ENCODE data around the gene PHF13.
"Not testable (repeated sequence)": the region's sequence is repeated elsewhere in the genome, so short reads cannot be mapped to it uniquely, and the experiment has no call there.

The PHF13 gene

DNA sequence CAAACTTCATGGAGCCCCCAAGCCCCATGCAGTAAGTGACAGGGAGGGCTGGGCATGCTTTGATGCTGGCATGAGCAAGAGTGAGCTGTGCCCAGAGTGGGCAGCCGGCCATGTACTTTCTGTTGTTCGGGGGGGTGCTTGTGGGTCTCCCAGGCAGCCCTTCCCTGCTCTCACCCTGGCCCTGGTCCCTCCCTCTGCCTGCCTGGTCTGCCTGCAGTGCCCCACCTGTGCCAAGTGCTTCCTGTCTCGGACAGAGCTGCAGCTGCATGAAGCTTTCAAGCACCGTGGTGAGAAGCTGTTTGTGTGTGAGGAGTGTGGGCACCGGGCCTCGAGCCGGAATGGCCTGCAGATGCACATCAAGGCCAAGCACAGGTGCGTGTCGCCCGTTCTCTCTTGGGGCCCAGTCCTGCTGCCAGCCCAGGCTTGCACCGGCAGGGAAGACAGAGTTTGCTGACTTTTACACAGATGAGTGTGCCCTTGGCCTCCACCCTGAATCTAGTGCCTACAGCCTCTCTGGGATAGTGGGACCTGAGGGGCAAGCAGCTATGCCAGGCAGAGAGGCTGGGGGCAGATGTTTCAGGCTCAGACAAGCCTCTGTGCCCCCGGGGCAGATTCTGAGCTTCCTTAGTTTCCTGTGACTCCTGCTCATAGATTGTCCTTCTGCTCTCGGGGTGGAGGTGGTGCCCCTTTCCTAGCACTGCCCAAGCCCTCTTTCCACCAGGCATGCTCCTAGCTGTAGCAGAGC lies 26.1 kb upstream of the PHF13 start:
- DNase-seq: no peak

DNA sequence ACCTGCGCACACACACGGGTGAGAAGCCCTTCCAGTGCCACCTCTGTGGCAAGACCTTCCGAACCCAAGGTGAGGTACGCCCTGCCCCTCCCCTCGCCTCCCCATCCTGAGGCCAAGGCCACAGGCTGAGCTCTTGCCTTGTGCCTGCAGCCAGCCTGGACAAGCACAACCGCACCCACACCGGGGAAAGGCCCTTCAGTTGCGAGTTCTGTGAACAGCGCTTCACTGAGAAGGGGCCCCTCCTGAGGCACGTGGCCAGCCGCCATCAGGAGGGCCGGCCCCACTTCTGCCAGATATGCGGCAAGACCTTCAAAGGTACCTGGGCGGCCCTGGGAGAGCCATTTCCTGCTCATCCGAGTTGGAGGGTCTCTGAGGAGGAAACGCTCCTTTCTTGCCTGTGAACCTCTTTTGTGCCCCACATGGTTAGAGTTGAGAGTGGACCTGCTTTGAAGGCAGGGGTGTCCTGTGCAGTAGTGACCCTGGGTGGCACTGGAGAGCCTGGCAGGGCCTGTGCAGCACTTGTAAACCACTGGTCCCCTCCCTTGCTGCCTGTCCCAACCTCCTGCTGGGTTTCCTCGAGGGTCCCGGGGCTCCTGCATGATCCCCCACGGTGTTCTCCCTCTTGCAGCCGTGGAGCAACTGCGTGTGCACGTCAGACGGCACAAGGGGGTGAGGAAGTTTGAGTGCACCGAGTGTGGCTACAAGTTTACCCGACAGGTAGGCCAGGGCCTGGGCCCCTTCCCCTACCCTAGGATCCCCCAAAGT lies 25.2 kb upstream of the PHF13 start:
- no peak for DNase-seq

DNA sequence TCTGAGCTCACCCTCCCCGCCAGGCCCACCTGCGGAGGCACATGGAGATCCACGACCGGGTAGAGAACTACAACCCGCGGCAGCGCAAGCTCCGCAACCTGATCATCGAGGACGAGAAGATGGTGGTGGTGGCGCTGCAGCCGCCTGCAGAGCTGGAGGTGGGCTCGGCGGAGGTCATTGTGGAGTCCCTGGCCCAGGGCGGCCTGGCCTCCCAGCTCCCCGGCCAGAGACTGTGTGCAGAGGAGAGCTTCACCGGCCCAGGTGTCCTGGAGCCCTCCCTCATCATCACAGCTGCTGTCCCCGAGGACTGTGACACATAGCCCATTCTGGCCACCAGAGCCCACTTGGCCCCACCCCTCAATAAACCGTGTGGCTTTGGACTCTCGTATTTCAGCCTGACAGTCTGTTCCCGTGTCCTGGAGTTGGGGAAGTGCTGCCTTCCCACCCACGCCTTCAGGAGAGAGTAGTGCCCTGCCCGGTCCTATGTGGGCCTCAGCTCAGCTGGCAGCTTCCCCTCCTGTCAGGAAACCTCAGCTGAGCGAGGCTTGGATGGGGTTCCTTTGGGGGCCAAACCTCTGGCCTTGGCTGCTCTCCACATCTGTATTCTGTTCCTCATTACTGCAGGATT lies 24.5 kb upstream of the PHF13 start:
- DNase-seq: no peak

DNA sequence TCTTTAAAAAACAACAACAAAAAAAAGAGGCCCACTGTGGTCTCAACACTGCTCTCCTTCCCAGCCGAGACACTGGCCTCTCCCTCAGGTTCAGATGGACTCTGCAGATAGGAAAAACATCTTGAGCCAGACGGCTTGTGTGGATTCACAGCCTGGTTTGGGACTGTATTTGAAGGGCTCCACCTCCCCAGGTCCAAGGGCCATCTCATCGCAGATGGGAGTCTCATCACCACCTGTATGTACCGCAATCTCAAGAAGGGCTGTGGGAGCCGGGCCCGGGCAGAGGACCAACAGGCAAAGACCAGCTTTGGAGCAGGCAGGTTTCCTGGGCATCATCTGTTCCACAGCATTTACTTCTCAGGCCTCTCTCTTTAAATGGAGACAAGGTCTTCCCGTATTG lies 23.5 kb upstream of the PHF13 start:
- DNase-seq: no peak

DNA sequence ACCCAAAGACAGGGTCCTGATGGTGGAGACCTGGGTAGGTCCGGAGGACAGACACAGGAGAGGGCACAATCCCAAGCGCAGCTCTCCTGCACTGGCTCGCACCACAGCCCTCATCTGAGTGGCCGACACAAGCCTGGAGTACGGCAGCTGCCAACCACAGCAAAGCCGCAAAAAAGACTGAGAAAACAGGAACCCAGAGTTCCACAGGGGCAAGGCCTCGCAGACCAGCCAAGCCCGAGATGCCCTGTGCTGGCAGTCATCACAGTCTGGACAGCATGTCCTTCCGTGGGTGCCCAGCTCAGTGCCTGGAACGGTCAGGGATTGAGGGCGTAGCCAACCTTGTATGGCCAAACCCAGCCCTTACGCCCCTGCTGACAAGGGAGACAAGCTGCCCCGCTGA lies 22.3 kb upstream of the PHF13 start:
- DNase-seq: no peak

DNA sequence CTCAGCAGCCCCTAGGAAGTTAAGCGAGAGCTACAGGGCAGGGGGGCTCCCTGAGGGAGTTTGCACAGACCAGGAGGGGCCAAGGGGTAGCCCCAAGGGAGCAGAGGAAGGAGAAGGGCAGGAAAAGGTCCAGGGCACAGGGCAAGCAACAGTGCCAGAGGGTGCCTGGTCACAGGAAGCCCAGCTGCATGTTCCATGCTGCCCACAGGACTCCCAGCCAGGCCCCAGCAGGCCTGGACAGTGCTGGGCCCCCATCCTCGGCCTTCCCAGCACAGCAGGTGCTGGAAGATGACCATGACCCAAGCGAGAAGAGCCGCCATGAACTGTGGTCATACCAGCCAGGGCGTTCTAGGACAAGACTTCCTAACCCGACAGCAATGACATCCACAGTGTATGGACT lies 21.9 kb upstream of the PHF13 start:
- no peak for DNase-seq

DNA sequence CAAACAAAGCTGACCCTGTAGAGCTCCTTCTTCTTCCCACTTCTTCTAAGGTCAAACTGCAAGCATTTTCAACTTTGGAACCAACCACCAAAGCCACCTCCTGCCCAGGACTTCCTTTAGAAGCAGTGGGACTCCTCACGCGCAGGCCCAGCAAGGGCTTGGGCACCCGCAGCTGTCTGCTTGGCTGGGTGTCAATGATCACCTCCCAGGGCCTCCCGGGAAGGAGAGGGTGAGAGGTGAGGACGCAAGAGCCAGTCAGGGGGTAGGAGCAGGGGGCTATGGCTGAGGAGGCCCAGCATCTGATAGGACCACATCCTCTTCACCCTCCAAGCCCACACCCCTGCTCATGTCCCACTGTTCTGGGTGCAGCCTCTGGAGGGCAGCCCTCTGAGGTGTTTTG lies 21.1 kb upstream of the PHF13 start:
- DNase-seq: no peak

DNA sequence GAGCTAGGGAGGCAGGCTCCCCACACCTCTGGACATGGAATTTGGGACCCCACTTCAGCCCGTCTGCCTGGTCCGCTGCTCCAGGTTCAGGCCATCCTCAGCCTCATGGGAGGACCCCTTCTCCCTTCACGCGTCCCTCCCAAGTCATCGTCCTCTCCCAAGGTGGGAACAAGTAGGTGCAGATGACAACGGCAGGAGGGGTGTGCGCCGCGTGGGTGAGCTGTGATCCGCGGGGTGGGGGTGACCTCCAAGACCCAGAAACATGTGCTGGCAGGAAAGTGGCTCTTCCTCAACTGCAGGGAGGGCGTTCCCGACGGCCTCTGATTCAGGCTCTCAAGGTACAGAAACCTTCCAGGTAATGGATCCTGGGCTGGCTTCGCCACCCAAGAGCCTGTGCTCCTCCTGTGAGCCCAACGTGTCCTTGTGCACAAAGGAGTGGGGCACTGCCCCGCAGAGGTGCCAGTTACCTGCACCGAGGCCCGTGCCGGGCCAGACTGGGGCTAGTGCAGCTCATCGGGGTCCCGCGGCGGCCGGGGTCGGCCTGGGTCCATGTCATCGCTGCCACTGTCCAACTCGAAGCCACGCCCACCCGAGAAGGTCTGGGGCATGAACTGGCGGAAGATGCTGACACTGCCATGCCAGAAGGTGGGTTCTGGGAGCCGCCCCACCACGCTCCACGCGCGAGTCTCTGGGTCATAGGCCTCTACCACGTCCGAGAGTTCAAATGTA lies 20.5 kb upstream of the PHF13 start:
- DNase-seq: no peak

DNA sequence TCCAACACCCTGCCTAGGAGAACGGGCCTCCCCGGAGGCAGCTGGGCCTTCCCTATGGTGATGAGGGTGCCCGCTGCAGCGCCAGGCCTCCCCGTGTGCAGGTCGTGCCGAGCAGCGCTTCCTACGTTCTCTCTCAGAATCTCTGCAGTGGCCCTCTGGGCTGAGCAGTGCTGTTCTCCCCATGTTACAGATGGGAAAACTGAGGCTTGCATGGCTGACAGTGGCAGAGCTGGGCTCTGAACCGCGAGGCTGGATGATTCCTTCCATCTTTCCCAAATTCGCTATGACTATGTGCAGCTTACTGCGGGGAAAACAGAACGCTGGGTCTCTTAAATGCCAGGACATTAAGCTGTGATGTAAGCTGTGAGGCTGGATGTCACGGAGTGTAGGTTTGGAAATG lies 19.7 kb upstream of the PHF13 start:
- DNase-seq: no peak

DNA sequence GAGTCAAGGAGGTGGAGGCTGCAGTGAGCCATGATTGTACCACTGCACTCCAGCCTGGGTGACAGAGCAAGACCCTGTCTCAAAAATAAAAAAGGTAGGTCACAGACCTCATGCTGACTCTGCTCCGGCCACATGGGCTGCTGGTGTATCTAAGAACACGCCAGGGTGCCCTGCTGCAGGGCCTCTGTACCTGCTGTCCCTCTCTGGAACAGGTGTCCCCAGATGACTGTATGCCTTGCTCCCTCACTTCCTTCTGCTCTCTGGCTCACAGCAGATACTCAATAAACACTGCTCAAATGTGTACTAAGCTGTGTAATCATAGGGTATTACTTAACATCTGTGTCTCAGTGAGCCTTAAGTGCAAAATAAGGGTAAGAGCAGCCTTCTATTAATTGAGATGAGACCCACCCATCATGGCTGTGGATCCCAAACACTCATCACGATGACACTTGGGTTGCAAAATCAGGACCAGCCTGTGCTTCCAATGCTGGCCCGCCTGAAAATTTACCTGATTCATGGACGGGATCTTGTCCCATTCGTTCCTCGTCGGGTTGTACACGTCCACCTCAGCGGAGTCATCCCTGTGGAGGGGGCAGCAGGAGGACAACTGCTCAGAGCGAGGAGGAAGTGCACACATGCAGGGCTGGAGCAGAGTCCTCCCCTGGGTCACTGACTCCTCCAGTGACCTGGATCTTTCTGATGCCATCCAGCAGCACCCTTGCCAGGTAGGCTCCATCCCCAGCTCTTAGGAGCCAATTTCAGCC lies 18.4 kb upstream of the PHF13 start:
- DNase-seq: no peak

DNA sequence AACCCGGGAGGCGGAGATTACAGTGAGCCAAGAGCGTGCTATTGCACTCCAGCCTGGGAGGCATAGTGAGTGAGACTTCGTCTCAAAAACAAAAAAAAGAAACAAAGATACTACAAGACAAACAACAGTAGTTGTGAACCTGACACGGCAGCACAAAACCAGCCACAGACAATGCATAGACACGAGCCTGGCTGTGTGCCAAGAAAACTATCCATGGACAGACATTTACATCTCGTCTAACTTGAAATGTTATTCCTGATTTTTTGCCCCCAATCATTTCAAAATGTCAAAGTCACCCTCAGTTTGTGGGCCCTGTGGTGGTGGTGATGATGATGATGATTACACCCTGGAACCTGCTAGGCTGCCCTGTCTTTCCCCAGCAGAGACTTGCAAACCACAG lies 17.2 kb upstream of the PHF13 start:
- no peak for DNase-seq

DNA sequence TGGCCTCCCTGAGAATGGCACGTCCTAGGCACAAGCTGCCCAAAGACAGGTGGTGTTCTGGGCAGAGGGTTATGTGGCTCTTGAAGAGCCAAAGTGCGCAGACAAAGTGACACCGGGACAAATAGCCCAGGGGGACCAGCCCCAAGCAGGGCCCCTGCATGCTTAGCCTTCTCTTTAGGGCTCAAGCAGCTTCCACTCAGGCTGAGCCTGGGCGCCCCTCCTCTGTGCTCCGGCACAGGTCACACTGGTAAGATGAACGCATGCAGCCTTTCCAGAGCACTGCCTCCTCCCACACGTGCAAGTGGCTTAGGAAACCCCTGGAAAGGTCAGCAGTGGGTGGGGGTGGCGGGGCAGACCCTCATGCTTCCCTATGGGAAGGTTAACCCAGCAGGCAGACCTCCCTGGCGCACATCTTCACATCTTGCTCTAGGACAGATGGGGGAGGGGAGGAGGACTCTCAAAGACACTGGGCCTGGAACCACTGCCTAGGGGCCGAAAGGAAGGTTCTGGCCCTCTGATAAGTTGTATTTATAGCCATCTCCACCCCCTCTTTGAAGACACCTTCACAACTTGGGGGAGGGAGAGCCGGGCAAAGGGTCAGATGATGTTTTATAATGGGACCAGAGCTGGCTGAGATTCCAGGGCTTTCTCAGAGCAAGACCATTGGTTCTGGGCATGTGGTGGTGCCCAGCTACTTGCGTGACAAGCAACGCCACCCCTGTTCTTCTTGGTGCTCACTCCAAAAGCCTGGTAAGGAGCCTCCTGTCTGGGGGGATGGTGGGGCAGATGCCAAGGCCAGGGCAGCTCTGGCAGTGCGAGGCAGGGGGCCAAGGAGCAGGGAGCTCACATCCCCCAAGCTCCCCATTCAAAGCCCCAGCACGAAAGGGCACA lies 16.4 kb upstream of the PHF13 start:
- DNase-seq: no peak

DNA sequence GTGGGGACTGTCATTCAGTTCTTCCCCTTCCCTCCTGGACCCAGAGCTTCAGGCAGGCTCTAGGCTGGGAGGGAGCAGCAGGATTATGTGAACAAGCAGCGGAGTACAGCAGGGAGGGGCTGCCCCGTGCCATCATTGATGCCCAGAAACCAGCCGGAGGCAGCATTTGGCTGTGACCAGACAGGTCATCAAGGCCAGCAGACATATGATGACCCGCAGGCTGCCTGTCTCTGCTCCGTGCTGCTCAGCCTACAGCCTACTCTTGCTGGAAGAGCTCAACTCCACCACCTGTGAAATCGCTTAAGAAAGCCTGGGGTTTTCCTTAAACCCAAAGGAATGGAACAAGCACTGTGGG lies 15.8 kb upstream of the PHF13 start:
- DNase-seq: no peak

DNA sequence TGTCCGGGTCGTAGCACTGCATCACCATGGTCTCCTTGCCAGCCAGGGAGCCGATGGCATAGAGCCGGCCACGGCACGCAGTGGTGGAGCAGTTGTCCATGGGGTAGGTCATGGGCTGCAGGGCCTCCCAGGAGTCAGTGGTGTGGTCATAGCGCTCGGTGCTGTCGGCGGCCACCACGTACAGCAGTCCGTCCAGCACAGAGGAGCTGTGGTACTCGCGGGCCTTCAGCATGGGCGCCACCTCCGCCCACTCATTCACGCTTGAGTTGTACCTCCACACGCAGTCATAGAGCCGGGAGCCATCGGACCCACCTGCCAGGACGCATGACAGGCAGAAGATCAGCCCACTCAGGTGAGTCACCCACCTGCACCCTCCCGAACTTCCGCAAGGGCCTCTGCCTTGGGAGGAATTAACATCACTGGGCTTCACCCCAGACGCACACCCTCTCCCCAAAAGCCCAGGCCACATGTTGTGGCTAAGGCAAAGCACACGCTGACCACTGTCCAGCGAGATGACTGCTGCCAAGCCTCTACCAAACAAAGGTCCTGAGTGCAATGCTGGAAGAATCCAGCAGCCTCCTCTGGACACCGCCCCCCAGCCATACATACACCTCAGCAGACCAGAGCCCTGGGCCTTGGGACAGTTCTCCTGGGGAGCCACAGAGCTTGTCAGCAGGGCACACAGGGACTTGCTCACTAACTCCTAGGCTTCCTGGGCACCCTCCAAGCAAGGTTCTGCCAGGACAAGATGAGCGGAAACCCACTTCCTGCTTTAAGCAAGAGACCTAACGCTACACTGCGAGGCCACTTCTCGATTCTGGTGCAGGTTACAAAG lies 14.2 kb upstream of the PHF13 start:
- DNase-seq: no peak

DNA sequence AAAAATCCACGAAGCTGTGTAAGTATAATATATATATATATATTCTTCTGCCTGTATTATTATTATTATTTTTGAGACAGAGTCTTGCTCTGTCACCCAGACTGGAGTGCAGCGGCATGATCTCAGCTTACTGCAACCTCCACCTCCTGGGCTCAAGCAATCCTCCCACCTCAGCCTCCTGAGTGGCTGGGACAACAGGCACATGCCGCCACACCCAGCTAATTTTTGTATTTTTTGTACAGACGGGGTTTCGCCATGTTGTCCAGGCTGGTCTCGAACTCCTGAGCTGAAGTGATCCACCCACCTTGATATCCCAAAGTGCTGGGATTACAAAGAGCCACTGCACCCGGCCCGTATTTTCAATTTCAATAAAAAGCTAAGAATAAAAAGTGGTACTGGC lies 13.5 kb upstream of the PHF13 start:
- not testable (repeated sequence) for DNase-seq

DNA sequence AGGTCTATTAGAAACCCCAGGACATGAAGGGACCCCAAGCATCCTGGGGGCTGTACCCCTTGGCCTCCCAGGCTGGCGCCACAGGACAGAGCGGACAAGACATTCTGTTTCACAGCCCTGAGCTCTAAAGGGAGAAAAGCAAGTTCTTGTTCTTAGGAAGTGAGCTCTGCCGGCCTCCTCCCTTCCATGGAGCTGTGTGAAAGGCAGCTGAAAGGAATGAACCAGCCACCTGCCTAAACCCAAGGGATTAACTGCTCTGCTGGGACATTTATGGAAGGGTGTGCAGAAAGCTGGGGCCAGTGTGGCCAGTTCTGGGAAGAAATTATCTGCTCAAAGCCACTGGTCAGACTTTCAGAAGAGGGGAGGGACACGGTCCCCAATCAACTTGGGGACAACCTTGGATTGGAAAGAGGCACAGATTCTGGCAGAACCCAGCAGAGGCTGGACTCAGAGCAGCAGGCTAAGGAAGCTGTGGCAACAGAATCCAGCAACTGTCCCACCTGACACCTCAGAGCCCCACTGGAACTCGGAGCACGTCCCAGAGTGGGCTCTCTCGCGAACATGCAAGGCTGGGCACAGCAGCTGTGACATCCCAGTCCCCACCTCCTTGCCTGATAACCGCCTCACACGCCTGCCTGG lies 13.0 kb upstream of the PHF13 start:
- no peak for DNase-seq

DNA sequence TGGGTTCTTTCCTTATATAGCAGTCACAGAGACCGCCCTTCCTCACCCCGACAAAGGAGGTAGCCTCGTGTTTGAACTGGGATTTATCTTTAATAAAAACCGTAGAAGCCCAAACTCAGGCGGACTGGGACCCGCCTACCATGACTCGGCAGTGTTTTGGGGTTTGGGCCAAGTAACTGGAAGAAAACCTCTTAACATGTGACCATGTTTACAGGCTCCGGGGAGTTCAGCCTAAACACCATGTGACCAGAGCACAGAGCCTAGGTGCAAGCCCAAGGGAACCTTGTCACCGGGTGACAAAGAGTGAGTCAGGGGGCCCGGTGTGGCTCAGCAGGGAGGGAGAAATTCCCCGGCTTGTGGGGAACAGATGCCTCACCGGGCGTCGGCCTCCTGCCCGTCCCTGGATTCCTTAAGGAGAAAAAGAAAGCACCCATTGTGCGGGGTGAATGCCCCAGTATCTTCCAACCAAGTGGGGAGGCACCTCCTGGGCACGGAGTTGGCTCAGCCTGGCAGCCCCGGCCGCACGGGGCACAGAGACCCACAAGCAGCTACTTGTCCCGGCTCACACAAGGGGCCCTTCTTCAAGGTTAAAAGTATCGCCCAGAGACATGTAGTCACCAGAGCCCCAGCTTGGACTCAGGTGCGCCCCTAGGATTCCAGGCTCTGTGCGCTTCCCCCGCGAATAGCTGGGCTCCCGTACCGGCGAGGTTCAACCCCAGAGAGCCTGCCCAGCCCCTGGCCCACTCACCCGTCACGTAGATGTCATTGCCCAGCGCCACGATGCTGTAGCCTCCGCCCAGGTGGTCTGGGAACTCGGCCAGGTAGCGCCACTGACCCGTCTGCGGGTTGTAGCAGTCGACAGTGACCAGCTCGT lies 12.2 kb upstream of the PHF13 start:
- no peak for DNase-seq

DNA sequence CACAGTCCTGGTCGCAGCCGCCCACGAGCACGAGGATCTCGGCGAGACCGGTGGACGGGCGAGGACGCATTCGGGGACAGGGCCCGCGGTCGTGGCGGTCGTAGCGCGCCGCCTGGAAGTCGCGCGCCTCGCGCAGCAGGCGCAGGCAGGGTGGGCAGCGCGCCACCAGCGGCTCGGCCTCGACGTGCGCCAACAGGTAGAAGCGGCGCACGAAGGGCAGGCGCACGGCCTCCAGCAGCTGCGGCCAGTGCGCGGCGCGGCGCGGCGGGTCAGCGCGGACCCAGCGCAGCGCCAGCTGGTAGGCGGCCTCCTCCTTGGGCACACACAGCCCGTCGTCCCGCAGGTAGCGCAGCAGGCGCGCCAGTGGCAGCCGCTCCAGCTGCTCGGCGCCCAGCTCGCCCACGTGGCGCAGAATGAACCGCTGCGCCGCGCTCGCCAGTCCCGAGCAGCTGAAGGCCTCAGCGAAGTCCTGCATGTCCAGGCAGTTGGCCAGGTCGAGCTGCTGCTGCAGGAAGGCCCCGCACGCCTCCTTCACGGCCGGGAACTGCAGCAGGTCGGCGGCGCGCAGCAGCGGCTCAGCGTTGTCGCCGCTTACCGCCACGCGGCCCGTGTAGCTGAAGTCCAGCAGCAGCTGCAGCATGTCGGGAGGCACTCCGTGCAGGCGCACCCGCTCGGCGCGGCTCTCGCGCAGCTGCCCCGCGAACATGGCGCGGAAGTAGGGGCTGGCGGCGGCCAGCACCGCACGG lies 11.4 kb upstream of the PHF13 start:
- DNase-seq: no peak
